Right cardiac atrium (tissue), 5 donors: ENCODE measurements around the gene CPLX3. TPM values are rescaled to one million over a fixed set of nuclear protein-coding genes. Genes with fewer than 3 reads are reported as not detected.
A peak's percentile ranks its signal among the peaks of the same experiment; 100 is the strongest.

Source experiments
- ATAC-seq, 2 donors: fragments of 200-7000 bp; cut with Tn5 transposase; one replicate each; pipeline versions ENCODE4 v1.8.0 to v1.9.1; 2020; ENCODE audit warnings: moderate library complexity in 2 of 2, mild to moderate bottlenecking in 1 of 2
- DNase-seq, 3 donors: peaks; one replicate each; pipeline ENCODE4 v3.0.0-alpha.2; 2020
- H3K27ac ChIP-seq: one replicate; pipeline ENCODE4 v1.5.1; 2013; ENCODE audit warnings: mild to moderate bottlenecking, low read length, control low read depth, moderate library complexity
- H3K27me3 ChIP-seq: one replicate; pipeline ENCODE4 v1.6.1; 2013; ENCODE audit not compliant: control insufficient read depth, insufficient read depth
- H3K4me1 ChIP-seq: one replicate; pipeline ENCODE4 v1.6.1; 2013; ENCODE audit warnings: low read length; ENCODE audit not compliant: control insufficient read depth, insufficient read depth
- H3K4me3 ChIP-seq: one replicate; pipeline ENCODE4 v1.5.1; 2013; ENCODE audit warnings: low read length, control low read depth
- H3K9me3 ChIP-seq: one replicate; pipeline ENCODE4 v1.6.1; 2013; ENCODE audit warnings: low read length; ENCODE audit not compliant: control insufficient read depth
- WGBS: extraction: QIAGEN DNeasy Blood & Tissue Kit; methylation state at CpG from one replicate; pipeline ENCODE4 v1.1.7; 2013; 5-methylcytosine and 5-hydroxymethylcytosine counted together
- intact Hi-C, 4 donors: fragments of 100-400 bp; cut with DNase I; formaldehyde crosslinking; loops; one replicate each; pipeline versions ENCODE4 v1.11.0 to v1.14.0; 2022 to 2023
- polyA plus RNA-seq: library from polyadenylated mRNA; stranded (reverse); fragments of 200-250 nt; gene quantifications from one replicate; pipeline ENCODE4 v1.2.3, GENCODE V29; 2013
- total RNA-seq, 4 donors: library from RNA; stranded (reverse); fragmentation: NEBNext Ultra II Directional; extraction: Animal tissue kit (Norgen Biotek cat#: 25700); gene quantifications; one replicate each; pipeline ENCODE4 v1.2.1, GENCODE V29; 2021
- donor health status: healthy with polysubstance abuse.
- donor health status: DM: no; HTN: yes; CAD: no.
- donor health status: DM: no; HTN: no; CAD: no.
- donor health status: DM: no; HTN: yes; CAD: no; lungs with severe emphysema.
- donor health status: DM: yes; HTN: yes; CAD: no.

CPLX3 gene
- total and polyA plus RNA-seq, 5 donors: 13.0 to 31.0 (median 16.1) TPM

- Histone ChIP-seq H3K27ac (no peak overlapping the region), H3K4me3 (no peak overlapping the region), H3K9me3 (no peaks in the 10 kb centered on the region), H3K27me3 (no peaks in the 10 kb centered on the region), H3K4me1 (peaks cover 3% of the 10 kb centered on the region)
- peak in 1 of 3 donors; percentile 38 for DNase-seq
- intact Hi-C loops: loop anchor here in 2 of 4 donors (5.0 to 10.0 kb wide), 2 partner anchors 47 to 50 kb away; partner anchors contain the start of gene CSK (in 2 of the 2)
- peak in 1 of 2 donors; percentile 4 for ATAC-seq
- WGBS: 57% methylated on average over 15 of the region's 15 CpGs
Observed at GRCh38 chr15:74831813-74832495, 5.5 kb downstream of the CPLX3 start.

- H3K4me3 ChIP-seq: no peak overlapping the region
- no peak for ATAC-seq
- H3K27ac ChIP-seq: no peak overlapping the region
- intact Hi-C loops: loop anchor here in 2 of 4 donors (5.0 to 10.0 kb wide), 2 partner anchors 48 to 51 kb away; partner anchors contain the start of gene CSK (in 2 of the 2)
- H3K27me3 ChIP-seq: no peaks in the 10 kb centered on the region
- peaks cover 3% of the 10 kb centered on the region for H3K4me1 ChIP-seq
- peak in 1 of 3 donors; percentile 52 for DNase-seq
- 72% methylated on average over 4 of the region's 4 CpGs for WGBS
- H3K9me3 ChIP-seq: no peaks in the 10 kb centered on the region
Observed at GRCh38 chr15:74832826-74833225, 6.4 kb downstream of the CPLX3 start.

GRCh38 chr15:74833376-74834107 is 7.1 kb downstream of the CPLX3 start:
- H3K27me3 ChIP-seq: no peaks in the 10 kb centered on the region
- no peak overlapping the region for H3K4me3 ChIP-seq
- H3K4me1 ChIP-seq: peaks cover 3% of the 10 kb centered on the region
- ATAC-seq: no peak
- 60% methylated on average over 12 of the region's 12 CpGs for WGBS
- intact Hi-C loops: loop anchor here in 2 of 4 donors (5.0 to 10.0 kb wide), 2 partner anchors 49 to 51 kb away; partner anchors contain the start of gene CSK (in 2 of the 2)
- DNase-seq: peak in 2 of 3 donors; percentile 37 to 47
- H3K9me3 ChIP-seq: no peaks in the 10 kb centered on the region
- no peak overlapping the region for H3K27ac ChIP-seq

- intact Hi-C loops: loop anchor here in 2 of 4 donors (5.0 to 10.0 kb wide), 2 partner anchors 51 to 63 kb away; partner anchors contain the start of gene CSK (in 1 of the 2)
Observed at GRCh38 chr15:74835312-74835823, 8.9 kb downstream of the CPLX3 start.

DNA sequence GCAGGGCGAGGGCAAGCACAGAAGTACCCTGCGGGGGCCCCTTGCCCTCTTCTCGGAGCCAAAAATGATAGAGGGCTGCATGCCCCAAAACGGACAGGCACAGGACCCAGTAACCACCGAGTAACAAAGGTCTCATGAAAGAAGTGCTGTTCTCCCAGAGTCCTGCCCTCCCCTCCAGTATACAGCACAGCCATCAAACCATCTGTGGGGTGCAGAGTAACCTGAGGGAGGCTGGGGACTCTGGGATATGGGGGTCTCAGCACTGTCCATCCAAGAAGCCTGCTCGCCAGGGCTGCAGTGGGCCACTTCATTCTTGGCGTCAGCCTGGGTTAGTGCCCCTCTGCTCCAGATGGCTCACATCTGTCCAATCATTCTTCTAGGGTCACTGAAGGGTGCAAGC is 10.4 kb downstream of the CPLX3 start:
- ATAC-seq: no peak
- Histone ChIP-seq H3K9me3 (no peaks in the 10 kb centered on the region), H3K4me1 (no peaks in the 10 kb centered on the region), H3K4me3 (no peak overlapping the region), H3K27me3 (no peaks in the 10 kb centered on the region), H3K27ac (no peak overlapping the region)
- 82% methylated on average over 7 of the region's 7 CpGs for WGBS
- DNase-seq: no peak
- intact Hi-C loops: loop anchor here in 2 of 4 donors (5.0 to 10.0 kb wide), 2 partner anchors 52 to 65 kb away; partner anchors contain the start of gene CSK (in 1 of the 2)

More at GRCh38 chr15:74835312-74835823, 8.9 kb downstream of the CPLX3 start:
- Histone ChIP-seq H3K4me1 (peaks cover 3% of the 10 kb centered on the region), H3K9me3 (no peaks in the 10 kb centered on the region), H3K27ac (no peak overlapping the region), H3K27me3 (no peaks in the 10 kb centered on the region), H3K4me3 (no peak overlapping the region)
- WGBS: 35% methylated on average over 5 of the region's 5 CpGs
- ATAC-seq (peak; percentile 4 to 41), DNase-seq (peak in 2 of 3 donors; percentile 77 to 83)

- Histone ChIP-seq H3K4me1 (no peaks in the 10 kb centered on the region), H3K27ac (no peak overlapping the region), H3K27me3 (no peaks in the 10 kb centered on the region), H3K4me3 (no peak overlapping the region), H3K9me3 (no peaks in the 10 kb centered on the region)
- DNase-seq (peak in 1 of 3 donors; percentile 13), ATAC-seq (no peak)
- 81% methylated on average over 15 of the region's 15 CpGs for whole genome bisulfite sequencing
- intact Hi-C loops: loop anchor here in 2 of 4 donors (5.0 to 10.0 kb wide), 2 partner anchors 53 to 65 kb away; partner anchors contain the start of gene CSK (in 1 of the 2)
Observed at GRCh38 chr15:74837482-74838136, 11.2 kb downstream of the CPLX3 start.

DNA sequence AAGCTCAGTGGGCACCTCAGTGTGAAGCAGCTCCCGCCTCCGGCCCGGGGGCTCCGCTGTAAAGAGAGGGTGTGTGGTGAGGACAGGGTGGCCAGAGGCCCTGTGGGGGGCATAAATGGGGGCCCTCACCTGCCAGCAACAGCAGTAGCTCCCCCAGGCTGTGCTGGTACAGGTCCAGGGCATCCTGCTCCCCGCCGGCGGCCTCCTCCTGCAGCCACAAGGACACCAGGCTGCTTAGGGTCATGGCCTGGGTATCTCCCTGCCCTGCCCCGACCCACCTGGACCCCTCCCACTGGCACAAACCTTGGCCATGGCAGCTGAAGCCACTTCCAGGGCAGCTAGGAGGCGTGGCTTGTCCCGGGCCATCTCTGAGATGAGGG is 11.7 kb downstream of the CPLX3 start:
- WGBS: 94% methylated on average over 10 of the region's 10 CpGs
- intact Hi-C loops: loop anchor here in 2 of 4 donors (5.0 to 10.0 kb wide), 2 partner anchors 53 to 66 kb away; partner anchors contain the start of gene CSK (in 1 of the 2)
- ATAC-seq (no peak), DNase-seq (peak in 1 of 3 donors; percentile 37)
- H3K9me3 ChIP-seq: no peaks in the 10 kb centered on the region
- H3K4me3 ChIP-seq: no peak overlapping the region
- no peaks in the 10 kb centered on the region for H3K4me1 ChIP-seq
- no peak overlapping the region for H3K27ac ChIP-seq
- no peaks in the 10 kb centered on the region for H3K27me3 ChIP-seq

- Histone ChIP-seq H3K4me1 (no peaks in the 10 kb centered on the region), H3K27me3 (no peaks in the 10 kb centered on the region), H3K9me3 (no peaks in the 10 kb centered on the region), H3K27ac (no peak overlapping the region), H3K4me3 (no peak overlapping the region)
- 87% methylated on average over 11 of the region's 11 CpGs for WGBS
- ATAC-seq: no peak
- intact Hi-C loops: loop anchor here in 2 of 4 donors (5.0 to 10.0 kb wide), 2 partner anchors 54 to 67 kb away; partner anchors contain the start of gene CSK (in 1 of the 2)
- DNase-seq: no peak
Observed at GRCh38 chr15:74838746-74839525, 12.5 kb downstream of the CPLX3 start.

DNA sequence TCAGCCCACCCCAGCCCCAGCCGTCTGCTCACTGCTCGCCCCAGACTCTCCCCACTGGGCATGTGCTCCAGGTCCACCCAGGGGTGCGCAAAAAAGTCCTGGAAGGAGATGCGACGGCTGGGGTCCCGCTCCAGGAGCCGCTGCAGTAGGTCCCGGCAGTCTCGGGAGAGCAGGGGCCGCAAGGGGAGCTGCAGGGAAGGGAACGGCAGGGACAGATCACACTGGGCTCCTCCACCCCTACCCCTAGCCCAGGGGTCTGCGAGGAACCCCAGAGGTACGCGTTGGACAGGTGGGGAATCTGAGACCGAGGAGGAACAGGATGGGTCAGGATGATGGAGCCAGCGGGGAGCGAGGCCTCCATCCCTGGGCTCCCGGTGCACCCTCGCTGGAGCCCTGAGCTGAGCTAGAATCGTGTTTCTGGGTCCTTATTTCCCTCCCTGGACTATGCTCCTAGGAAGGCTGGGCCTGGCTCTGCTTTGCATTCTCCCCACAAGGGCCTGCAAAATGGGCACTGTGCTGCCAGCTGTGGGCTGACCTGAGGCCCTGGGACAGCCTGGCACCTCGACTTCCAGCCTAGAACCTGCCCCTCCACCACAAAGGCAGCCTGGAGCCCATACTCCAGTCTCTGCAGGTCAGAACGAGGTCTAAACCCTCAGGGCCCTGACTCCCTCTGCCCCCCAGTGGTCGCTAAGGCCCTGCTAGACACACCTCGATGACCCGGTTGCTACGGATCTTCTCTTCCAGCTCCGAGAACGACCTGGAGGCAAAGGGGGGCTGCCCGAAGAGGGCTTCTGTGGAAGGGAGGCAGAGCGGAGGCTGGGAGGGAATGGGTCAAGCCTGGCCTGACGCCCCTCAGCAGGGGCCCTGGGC is 13.3 kb downstream of the CPLX3 start:
- no peak overlapping the region for H3K27ac ChIP-seq
- intact Hi-C loops: loop anchor here in 2 of 4 donors (5.0 to 10.0 kb wide), 3 partner anchors 55 to 67 kb away; partner anchors contain the start of genes CSK (in 1 of the 2) and MPI (in 1 of the 2)
- H3K9me3 ChIP-seq: no peaks in the 10 kb centered on the region
- 86% methylated on average over 31 of the region's 31 CpGs for WGBS
- DNase-seq (no peak), ATAC-seq (no peak)
- H3K4me1 ChIP-seq: no peaks in the 10 kb centered on the region
- no peak overlapping the region for H3K4me3 ChIP-seq
- H3K27me3 ChIP-seq: no peaks in the 10 kb centered on the region
